H1 (cell line): Measurements from ENCODE around the gene TMEM255B.

Source experiments
- EP300 ChIP-seq, 2 experiments: IDR thresholded peaks; 1 replicate in 1 of 2; 2 replicates in 1 of 2; pipeline ENCODE4 v1.6.1; 2011 to 2012; ENCODE audit warnings: low read depth in 2 of 2, low read length in 2 of 2, mild to moderate bottlenecking in 2 of 2, borderline replicate concordance in 1 of 2, inconsistent platforms in 1 of 2, moderate library complexity in 1 of 2
- EZH2 ChIP-seq: fragments of 200-600 bp; sonication (generic); IDR thresholded peaks from 2 replicates; pipeline ENCODE4 v1.7.1; 2012; ENCODE audit warnings: low read depth, mild to moderate bottlenecking, moderate library complexity, low read length, inconsistent platforms; ENCODE audit not compliant: severe bottlenecking
- GABPA ChIP-seq: IDR thresholded peaks from 2 replicates; pipeline ENCODE4 v1.6.1; 2011; ENCODE audit warnings: mild to moderate bottlenecking, low read length, moderate library complexity, borderline replicate concordance; ENCODE audit not compliant: insufficient read depth
- RNF2 ChIP-seq: fragments of 200-900, 300-1000 bp; sonication (generic); IDR thresholded peaks from 2 replicates; pipeline ENCODE4 v1.7.1; 2016; ENCODE audit warnings: borderline replicate concordance, low read depth, mild to moderate bottlenecking, antibody characterized with exemption, low read length; ENCODE audit not compliant: poor library complexity, severe bottlenecking; ENCODE audit errors: missing control alignments

GRCh38 chr13:113768018-113768905 is 9.2 kb downstream of the TMEM255B start:
- TF ChIP-seq RNF2 (no peak), EZH2 (no peak), GABPA (no peak), EP300 (IDR thresholded peaks at IDR 0.05; ENCODE audit: borderline replicate concordance in 1 of 2, low read depth in 2 of 2, low read length in 2 of 2) (no peak)
